H7 (cell line): ENCODE measurements around the gene LPP. TPM values are rescaled to one million over a fixed set of nuclear protein-coding genes. Genes with fewer than 3 reads are reported as not detected.

ENCODE experiments used
- DNase-seq: peaks from one replicate; pipeline ENCODE4 v3.0.0; 2012
- H3K27me3 ChIP-seq: 2 replicates; pipeline ENCODE4 v1.6.0; 2011; ENCODE audit warnings: mild to moderate bottlenecking, low read length; ENCODE audit not compliant: control insufficient read depth, insufficient read depth
- H3K36me3 ChIP-seq: replicated peaks from 2 replicates; pipeline ENCODE4 v1.5.1; 2011; ENCODE audit warnings: low read length; ENCODE audit not compliant: control insufficient read depth, insufficient read depth
- H3K4me3 ChIP-seq: 2 replicates; pipeline ENCODE4 v1.5.1; 2011; ENCODE audit warnings: low read depth, mild to moderate bottlenecking, control low read depth, low read length, moderate library complexity; ENCODE audit not compliant: insufficient read depth
- total RNA-seq: library from RNA; depleted of rRNA; stranded (reverse); fragments of >200 nt; shearing (Covaris generic); gene quantifications from 2 replicates; pipeline ENCODE4 v1.2.3, GENCODE V29; 2014

The LPP gene
- total RNA-seq, 1 experiment from 2014 or later, result 14.5 TPM

- no peak for DNase-seq
- H3K4me3 ChIP-seq, result no peak overlapping the region
Measured at GRCh38 chr3:188583341-188584161, 429.6 kb downstream of the LPP start.

GRCh38 chr3:188584162-188584529 lies 430.2 kb downstream of the LPP start:
- Histone ChIP-seq H3K4me3 (no peak overlapping the region), H3K27me3 (no peaks in the 10 kb centered on the region), H3K36me3 (no peaks in the 10 kb centered on the region)
- DNase-seq, result no peak

More at GRCh38 chr3:188583341-188584161, 429.6 kb downstream of the LPP start:
- H3K27me3 ChIP-seq, result no peaks in the 10 kb centered on the region
- H3K36me3 ChIP-seq, result no peaks in the 10 kb centered on the region

- H3K27me3 ChIP-seq, result no peaks in the 10 kb centered on the region
- DNase-seq, result no peak
- no peaks in the 10 kb centered on the region for H3K36me3 ChIP-seq
- H3K4me3 ChIP-seq, result no peak overlapping the region
Measured at GRCh38 chr3:188584958-188585689, 431.2 kb downstream of the LPP start.

- H3K27me3 ChIP-seq, result no peaks in the 10 kb centered on the region
- no peak overlapping the region for H3K4me3 ChIP-seq
- DNase-seq, result no peak
- H3K36me3 ChIP-seq, result no peaks in the 10 kb centered on the region
Measured at GRCh38 chr3:188589071-188589470, 435.1 kb downstream of the LPP start.

GRCh38 chr3:188589771-188590170 lies 435.8 kb downstream of the LPP start:
- no peaks in the 10 kb centered on the region for H3K36me3 ChIP-seq
- no peak overlapping the region for H3K4me3 ChIP-seq
- no peak for DNase-seq
- H3K27me3 ChIP-seq, result no peaks in the 10 kb centered on the region

- Histone ChIP-seq H3K4me3 (no peak overlapping the region), H3K36me3 (no peaks in the 10 kb centered on the region), H3K27me3 (no peaks in the 10 kb centered on the region)
- DNase-seq, result no peak
Measured at GRCh38 chr3:188590557-188590956, 436.6 kb downstream of the LPP start.

GRCh38 chr3:188594139-188594538 lies 440.2 kb downstream of the LPP start:
- Histone ChIP-seq H3K27me3 (no peaks in the 10 kb centered on the region), H3K4me3 (no peak overlapping the region), H3K36me3 (no peaks in the 10 kb centered on the region)
- no peak for DNase-seq

GRCh38 chr3:188595890-188596376 lies 442.0 kb downstream of the LPP start:
- H3K36me3 ChIP-seq, result no peaks in the 10 kb centered on the region
- no peak for DNase-seq
- H3K4me3 ChIP-seq, result no peak overlapping the region
- H3K27me3 ChIP-seq, result no peaks in the 10 kb centered on the region

GRCh38 chr3:188598894-188599293 lies 444.9 kb downstream of the LPP start:
- Histone ChIP-seq H3K27me3 (no peaks in the 10 kb centered on the region), H3K4me3 (no peak overlapping the region), H3K36me3 (no peaks in the 10 kb centered on the region)
- no peak for DNase-seq

- H3K27me3 ChIP-seq, result no peaks in the 10 kb centered on the region
- no peak for DNase-seq
- no peak overlapping the region for H3K4me3 ChIP-seq
- H3K36me3 ChIP-seq, result no peaks in the 10 kb centered on the region
Measured at GRCh38 chr3:188602111-188602510, 448.2 kb downstream of the LPP start.

GRCh38 chr3:188602620-188603019 lies 448.7 kb downstream of the LPP start:
- no peaks in the 10 kb centered on the region for H3K27me3 ChIP-seq
- no peak for DNase-seq
- no peak overlapping the region for H3K4me3 ChIP-seq
- H3K36me3 ChIP-seq, result no peaks in the 10 kb centered on the region

- DNase-seq, result no peak
- peaks cover 2% of the 10 kb centered on the region; the same call in 1 of the 2 replicates for H3K36me3 ChIP-seq
- H3K27me3 ChIP-seq, result no peaks in the 10 kb centered on the region
- no peak overlapping the region for H3K4me3 ChIP-seq
Measured at GRCh38 chr3:188604651-188605050, 450.7 kb downstream of the LPP start.

- no peak overlapping the region for H3K4me3 ChIP-seq
- H3K27me3 ChIP-seq, result no peaks in the 10 kb centered on the region
- DNase-seq, result no peak
- H3K36me3 ChIP-seq, result peaks cover 2% of the 10 kb centered on the region; the same call in 1 of the 2 replicates
Measured at GRCh38 chr3:188605231-188605630, 451.3 kb downstream of the LPP start.

GRCh38 chr3:188605905-188606304 lies 451.9 kb downstream of the LPP start:
- H3K36me3 ChIP-seq, result peaks cover 2% of the 10 kb centered on the region; the same call in 1 of the 2 replicates
- DNase-seq, result no peak
- H3K4me3 ChIP-seq, result no peak overlapping the region
- H3K27me3 ChIP-seq, result no peaks in the 10 kb centered on the region

GRCh38 chr3:188607805-188608315 lies 453.9 kb downstream of the LPP start:
- no peak for DNase-seq
- no peak overlapping the region for H3K4me3 ChIP-seq
- peaks cover 2% of the 10 kb centered on the region; the same call in 1 of the 2 replicates for H3K36me3 ChIP-seq
- no peaks in the 10 kb centered on the region for H3K27me3 ChIP-seq
